HepG2 (cell line): Measurements from ENCODE around the gene AKNA.

Experiments
- HHEX ChIP-seq: IDR thresholded peaks from 2 replicates; pipeline ENCODE4 v1.6.1; 2016; ENCODE audit warnings: control low read depth
- JUN ChIP-seq: sonication (generic); formaldehyde crosslinking; IDR thresholded peaks from 2 replicates; pipeline ENCODE4 v1.4.0; 2020; ENCODE audit warnings: mild to moderate bottlenecking, missing genetic modification reagents
- NFKBIZ ChIP-seq: IDR thresholded peaks from 2 replicates; pipeline ENCODE4 v1.6.1; 2018; ENCODE audit warnings: missing genetic modification reagents, missing compliant biosample characterization
- POLR2A ChIP-seq, 2 experiments: IDR thresholded peaks; 2 replicates each; pipeline ENCODE4 v1.6.1; 2011; ENCODE audit warnings: low read depth in 2 of 2, low read length in 2 of 2, mild to moderate bottlenecking in 1 of 2, moderate library complexity in 1 of 2; ENCODE audit not compliant: insufficient read depth in 1 of 2
- ZNF891 ChIP-seq: sonication (generic); formaldehyde crosslinking; IDR thresholded peaks from 2 replicates; pipeline ENCODE4 v1.5.0; 2020; ENCODE audit warnings: mild to moderate bottlenecking, missing genetic modification reagents
- TF ChIP-seq, protein P1 (sequence below): sonication (generic); IDR thresholded peaks from 2 replicates; pipeline ENCODE4 v1.6.1; 2016; ENCODE audit warnings: low read depth, borderline replicate concordance
- TF ChIP-seq, protein P2 (sequence below): IDR thresholded peaks from 2 replicates; pipeline ENCODE4 v1.6.1; 2016; ENCODE audit warnings: low read depth, borderline replicate concordance

DNA sequence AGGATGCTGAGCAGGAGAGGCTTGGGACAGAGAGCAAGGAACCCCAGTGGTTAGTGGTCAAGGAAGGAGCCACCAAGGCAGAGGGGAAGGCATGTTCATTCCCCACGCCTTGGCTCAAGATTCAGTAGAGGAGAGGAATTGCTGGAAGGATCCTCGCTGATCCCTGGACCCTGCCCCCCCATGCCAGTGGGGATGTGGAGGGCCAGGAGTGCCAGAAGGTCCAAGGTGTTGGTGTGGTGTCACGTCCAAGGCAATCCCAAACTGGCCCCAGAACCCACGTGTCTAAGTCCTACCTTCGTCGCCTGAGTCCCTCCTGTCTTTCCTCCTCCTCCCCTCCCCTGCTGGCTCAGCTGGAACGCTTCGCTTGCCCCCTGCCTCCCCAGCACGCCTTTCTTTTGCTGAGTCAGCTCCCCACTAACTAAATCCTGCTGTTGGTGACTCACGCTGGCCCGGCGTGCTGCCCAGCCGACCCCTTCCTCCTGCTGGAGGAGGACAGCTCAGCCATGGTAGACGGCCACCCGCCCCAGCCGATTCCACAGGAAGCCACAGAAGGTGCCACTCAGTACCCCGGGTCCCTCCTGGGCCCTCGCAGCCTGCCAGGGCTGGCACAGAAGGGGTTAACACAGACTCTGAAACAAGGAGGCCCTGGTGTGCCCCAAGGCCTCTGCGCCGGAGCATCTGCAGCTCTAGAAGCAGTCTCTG is 102.5 kb downstream of the AKNA start:
- TF ChIP-seq HHEX, result no peak
- TF ChIP-seq NFKBIZ (CRISPR knock-in tag), result no peak
- TF ChIP-seq JUN (CRISPR knock-in tag), result no peak
- TF ChIP-seq, protein P1, sequence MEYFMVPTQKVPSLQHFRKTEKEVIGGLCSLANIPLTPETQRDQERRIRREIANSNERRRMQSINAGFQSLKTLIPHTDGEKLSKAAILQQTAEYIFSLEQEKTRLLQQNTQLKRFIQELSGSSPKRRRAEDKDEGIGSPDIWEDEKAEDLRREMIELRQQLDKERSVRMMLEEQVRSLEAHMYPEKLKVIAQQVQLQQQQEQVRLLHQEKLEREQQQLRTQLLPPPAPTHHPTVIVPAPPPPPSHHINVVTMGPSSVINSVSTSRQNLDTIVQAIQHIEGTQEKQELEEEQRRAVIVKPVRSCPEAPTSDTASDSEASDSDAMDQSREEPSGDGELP, result no peak
- TF ChIP-seq, protein P2, sequence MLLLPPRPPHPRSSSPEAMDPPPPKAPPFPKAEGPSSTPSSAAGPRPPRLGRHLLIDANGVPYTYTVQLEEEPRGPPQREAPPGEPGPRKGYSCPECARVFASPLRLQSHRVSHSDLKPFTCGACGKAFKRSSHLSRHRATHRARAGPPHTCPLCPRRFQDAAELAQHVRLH (CRISPR knock-in tag), result no peak
- no peak for TF ChIP-seq ZNF891 (CRISPR knock-in tag)
- no peak for TF ChIP-seq POLR2A (IDR thresholded peaks at IDR 0.05; ENCODE audit: insufficient read depth in 1 of 2, low read depth in 2 of 2, low read length in 2 of 2)
